Trophoblast cell (in vitro differentiated cells and primary cell): ENCODE measurements around the gene PRR16.

Experiments used
- DNase-seq, 2 donors: peaks; one replicate each; pipeline ENCODE4 v3.0.0-alpha.2; 2016
- H2AFZ ChIP-seq: 2 replicates; pipeline ENCODE4 v1.6.1; 2013; ENCODE audit warnings: low read length, moderate library complexity, mild to moderate bottlenecking; ENCODE audit not compliant: insufficient read depth, poor library complexity
- H2AK5ac ChIP-seq: 2 replicates; pipeline ENCODE4 v1.6.1; 2013; ENCODE audit warnings: mild to moderate bottlenecking, low read length
- H2BK120ac ChIP-seq: 2 replicates; pipeline ENCODE4 v1.6.1; 2013; ENCODE audit warnings: low read length, mild to moderate bottlenecking, moderate library complexity; ENCODE audit not compliant: insufficient read depth, poor library complexity
- H2BK12ac ChIP-seq: 2 replicates; pipeline ENCODE4 v1.6.1; 2013; ENCODE audit warnings: mild to moderate bottlenecking, low read length, moderate library complexity
- H2BK5ac ChIP-seq: 2 replicates; pipeline ENCODE4 v1.6.1; 2013; ENCODE audit warnings: low read length, low read depth, moderate library complexity, mild to moderate bottlenecking; ENCODE audit not compliant: poor library complexity
- H3K14ac ChIP-seq: 2 replicates; pipeline ENCODE4 v1.6.1; 2013; ENCODE audit warnings: mild to moderate bottlenecking, low read length
- H3K18ac ChIP-seq: 2 replicates; pipeline ENCODE4 v1.6.1; 2013; ENCODE audit warnings: mild to moderate bottlenecking, low read length
- H3K23ac ChIP-seq: 2 replicates; pipeline ENCODE4 v1.6.1; 2013; ENCODE audit warnings: low read length
- H3K27ac ChIP-seq: 2 replicates; pipeline ENCODE4 v1.5.1; 2013; ENCODE audit warnings: low read depth, mild to moderate bottlenecking, inconsistent platforms, low read length, moderate library complexity
- H3K27me3 ChIP-seq: 2 replicates; pipeline ENCODE4 v1.6.1; 2013; ENCODE audit warnings: inconsistent platforms, mild to moderate bottlenecking, low read length, moderate library complexity; ENCODE audit not compliant: insufficient read depth
- H3K36me3 ChIP-seq, 2 experiments: 1 replicate in 1 of 2; 2 replicates in 1 of 2; pipeline ENCODE4 v1.6.1; 2013; ENCODE audit warnings: low read length in 2 of 2, mild to moderate bottlenecking in 2 of 2, moderate library complexity in 1 of 2; ENCODE audit not compliant: insufficient read depth in 2 of 2, control insufficient read depth in 1 of 2
- H3K4ac ChIP-seq: 2 replicates; pipeline ENCODE4 v1.6.1; 2013; ENCODE audit warnings: low read depth, mild to moderate bottlenecking, low read length, moderate library complexity
- H3K4me1 ChIP-seq, 2 experiments: 1 replicate in 1 of 2; 2 replicates in 1 of 2; pipeline ENCODE4 v1.6.1; 2013; ENCODE audit warnings: low read length in 2 of 2, mild to moderate bottlenecking in 2 of 2, moderate library complexity in 1 of 2; ENCODE audit not compliant: insufficient read depth in 2 of 2, control insufficient read depth in 1 of 2
- H3K4me2 ChIP-seq: 2 replicates; pipeline ENCODE4 v1.6.1; 2013; ENCODE audit warnings: inconsistent platforms, mild to moderate bottlenecking, low read length, moderate library complexity
- H3K4me3 ChIP-seq: 2 replicates; pipeline ENCODE4 v1.5.1; 2013; ENCODE audit warnings: mild to moderate bottlenecking, low read depth, low read length, inconsistent platforms
- H3K79me1 ChIP-seq: one replicate; pipeline ENCODE4 v1.6.1; 2013; ENCODE audit warnings: low read length
- H3K79me2 ChIP-seq: 2 replicates; pipeline ENCODE4 v1.6.1; 2013; ENCODE audit warnings: low read length, mild to moderate bottlenecking; ENCODE audit not compliant: control insufficient read depth, insufficient read depth, poor library complexity
- H3K9ac ChIP-seq: 2 replicates; pipeline ENCODE4 v1.6.1; 2013; ENCODE audit warnings: mild to moderate bottlenecking, low read length
- H3K9me3 ChIP-seq: 2 replicates; pipeline ENCODE4 v1.6.1; 2013; ENCODE audit warnings: low read depth, mild to moderate bottlenecking, control low read depth, inconsistent platforms, low read length; ENCODE audit not compliant: insufficient read depth
- H4K12ac ChIP-seq: 2 replicates; pipeline ENCODE4 v1.6.1; 2013; ENCODE audit warnings: low read depth, mild to moderate bottlenecking, low read length, moderate library complexity
- H4K8ac ChIP-seq: 2 replicates; pipeline ENCODE4 v1.6.1; 2013; ENCODE audit warnings: low read depth, mild to moderate bottlenecking, low read length, moderate library complexity
- H4K91ac ChIP-seq: one replicate; pipeline ENCODE4 v1.6.1; 2013; ENCODE audit warnings: low read depth, mild to moderate bottlenecking, low read length, moderate library complexity
- WGBS: extraction: QIAGEN DNeasy Blood & Tissue Kit; methylation state at CpG from one replicate; pipeline ENCODE4 v1.1.7; 2013; ENCODE audit warnings: missing lambda C conversion rate; ENCODE audit not compliant: insufficient read length, insufficient coverage; ENCODE audit errors: extremely low coverage; 5-methylcytosine and 5-hydroxymethylcytosine counted together

Gene PRR16

GRCh38 chr5:120503341-120503740 lies 39.2 kb downstream of the PRR16 start:
- H4K12ac ChIP-seq = no peak overlapping the region
- no peaks in the 10 kb centered on the region for H3K9me3 ChIP-seq
- H2BK120ac ChIP-seq = no peak overlapping the region
- no peak overlapping the region for H3K27ac ChIP-seq
- no peak overlapping the region for H4K91ac ChIP-seq
- no peaks in the 10 kb centered on the region for H3K4me1 ChIP-seq
- no peak overlapping the region for H2AFZ ChIP-seq
- no peaks in the 10 kb centered on the region for H3K27me3 ChIP-seq
- no peak overlapping the region for H2BK5ac ChIP-seq
- H3K18ac ChIP-seq = no peak overlapping the region
- H3K79me1 ChIP-seq = no peaks in the 10 kb centered on the region
- no peaks in the 10 kb centered on the region for H3K36me3 ChIP-seq
- H3K79me2 ChIP-seq = no peaks in the 10 kb centered on the region
- H3K14ac ChIP-seq = no peak overlapping the region
- no peak overlapping the region for H3K4me3 ChIP-seq
- DNase-seq = no peak
- no peak overlapping the region for H3K4me2 ChIP-seq
- no peak overlapping the region for H2AK5ac ChIP-seq
- no peak overlapping the region for H3K23ac ChIP-seq
- no CpG with 5 or more reads among the region's 1 CpG for whole genome bisulfite sequencing
- H3K4ac ChIP-seq = no peak overlapping the region
- H3K9ac ChIP-seq = no peak overlapping the region
- no peak overlapping the region for H2BK12ac ChIP-seq
- no peak overlapping the region for H4K8ac ChIP-seq

GRCh38 chr5:120504057-120504456 lies 40.0 kb downstream of the PRR16 start:
- Histone ChIP-seq H4K91ac (no peak overlapping the region), H3K4me2 (no peak overlapping the region), H3K79me1 (no peaks in the 10 kb centered on the region), H3K9me3 (no peaks in the 10 kb centered on the region), H4K8ac (no peak overlapping the region), H2BK12ac (no peak overlapping the region), H2AFZ (no peak overlapping the region), H3K23ac (no peak overlapping the region), H3K18ac (no peak overlapping the region), H3K14ac (no peak overlapping the region), H3K4me1 (no peaks in the 10 kb centered on the region), H3K27ac (no peak overlapping the region), H3K36me3 (no peaks in the 10 kb centered on the region), H3K9ac (no peak overlapping the region), H2BK120ac (no peak overlapping the region), H4K12ac (no peak overlapping the region), H2BK5ac (no peak overlapping the region), H3K4ac (no peak overlapping the region), H3K4me3 (no peak overlapping the region), H2AK5ac (no peak overlapping the region), H3K79me2 (no peaks in the 10 kb centered on the region), H3K27me3 (no peaks in the 10 kb centered on the region)
- no CpG with 5 or more reads among the region's 2 CpGs for WGBS
- DNase-seq = no peak

GRCh38 chr5:120507197-120507596 lies 43.1 kb downstream of the PRR16 start:
- DNase-seq = no peak
- Histone ChIP-seq H3K36me3 (no peaks in the 10 kb centered on the region), H2BK120ac (no peak overlapping the region), H3K27me3 (no peaks in the 10 kb centered on the region), H3K4me3 (no peak overlapping the region), H3K4ac (no peak overlapping the region), H3K4me2 (no peak overlapping the region), H3K9ac (no peak overlapping the region), H2AFZ (no peak overlapping the region), H3K79me2 (no peaks in the 10 kb centered on the region), H4K12ac (no peak overlapping the region), H4K8ac (no peak overlapping the region), H3K4me1 (no peaks in the 10 kb centered on the region), H3K23ac (no peak overlapping the region), H3K27ac (no peak overlapping the region), H3K9me3 (no peaks in the 10 kb centered on the region), H3K18ac (no peak overlapping the region), H2BK12ac (no peak overlapping the region), H3K14ac (no peak overlapping the region), H2AK5ac (no peak overlapping the region), H4K91ac (no peak overlapping the region), H2BK5ac (no peak overlapping the region), H3K79me1 (no peaks in the 10 kb centered on the region)
- no CpG with 5 or more reads among the region's 2 CpGs for WGBS

GRCh38 chr5:120507800-120508463 lies 43.8 kb downstream of the PRR16 start:
- no peak overlapping the region for H2AFZ ChIP-seq
- H3K18ac ChIP-seq = no peak overlapping the region
- no peak overlapping the region for H4K12ac ChIP-seq
- H4K8ac ChIP-seq = no peak overlapping the region
- H2BK5ac ChIP-seq = no peak overlapping the region
- no peak overlapping the region for H3K4ac ChIP-seq
- H3K14ac ChIP-seq = no peak overlapping the region
- no peak for DNase-seq
- H3K79me1 ChIP-seq = no peaks in the 10 kb centered on the region
- no peaks in the 10 kb centered on the region for H3K9me3 ChIP-seq
- no peak overlapping the region for H2BK12ac ChIP-seq
- no peaks in the 10 kb centered on the region for H3K79me2 ChIP-seq
- no peak overlapping the region for H3K27ac ChIP-seq
- no peak overlapping the region for H4K91ac ChIP-seq
- no peak overlapping the region for H3K9ac ChIP-seq
- H3K27me3 ChIP-seq = no peaks in the 10 kb centered on the region
- no peak overlapping the region for H3K4me2 ChIP-seq
- H2BK120ac ChIP-seq = no peak overlapping the region
- H2AK5ac ChIP-seq = no peak overlapping the region
- no CpG with 5 or more reads among the region's 2 CpGs for WGBS
- no peaks in the 10 kb centered on the region for H3K36me3 ChIP-seq
- H3K4me3 ChIP-seq = no peak overlapping the region
- no peaks in the 10 kb centered on the region for H3K4me1 ChIP-seq
- no peak overlapping the region for H3K23ac ChIP-seq
